NCI-H748 (cell line): ENCODE measurements around the gene BICC1.
A peak's percentile ranks its signal among the peaks of the same experiment; 100 is the strongest.

Experiments used
- DNase-seq: peaks from one replicate; lab custom pipeline; 2025; ENCODE audit not compliant: unreplicated experiment; lab: John Stamatoyannopoulos, UW

BICC1 gene

GRCh38 chr10:58514111-58514770, 1.6 kb downstream of the BICC1 start:
- no peak for DNase-seq

DNA sequence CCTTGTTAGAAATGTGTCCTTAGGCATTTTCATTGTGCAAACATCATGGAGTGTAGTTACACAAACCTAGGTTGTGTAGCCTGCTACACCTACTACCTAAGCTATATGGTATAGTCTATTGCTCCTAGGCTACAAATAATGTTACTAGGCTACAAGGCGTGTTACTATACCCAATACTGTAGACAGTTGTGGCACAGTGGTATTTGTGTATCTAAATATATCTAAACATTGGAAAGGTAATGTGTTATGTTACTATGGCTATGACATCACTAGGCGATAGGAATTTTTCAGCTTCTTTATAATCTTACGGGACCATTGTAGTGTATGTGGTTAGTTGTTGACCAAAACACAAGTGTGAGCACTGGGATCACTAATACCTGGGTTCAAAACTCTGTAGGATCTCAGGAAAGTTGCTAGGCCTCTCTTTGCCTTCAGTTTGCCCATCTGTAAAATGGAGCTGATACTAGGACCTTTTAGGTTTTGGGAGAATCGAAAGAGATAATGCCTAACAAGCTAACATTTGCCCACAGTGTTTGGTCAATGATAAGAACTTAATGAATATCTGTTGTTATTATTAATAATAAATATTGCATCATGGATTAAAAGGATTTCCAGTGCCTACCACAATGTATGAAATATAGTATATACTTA, 2.7 kb downstream of the BICC1 start:
- DNase-seq: no peak

GRCh38 chr10:58516119-58516518, 3.4 kb downstream of the BICC1 start:
- DNase-seq: no peak

GRCh38 chr10:58516671-58517070, 4.0 kb downstream of the BICC1 start:
- no peak for DNase-seq

- DNase-seq: no peak
Observed at GRCh38 chr10:58517081-58517480, 4.4 kb downstream of the BICC1 start.

DNA sequence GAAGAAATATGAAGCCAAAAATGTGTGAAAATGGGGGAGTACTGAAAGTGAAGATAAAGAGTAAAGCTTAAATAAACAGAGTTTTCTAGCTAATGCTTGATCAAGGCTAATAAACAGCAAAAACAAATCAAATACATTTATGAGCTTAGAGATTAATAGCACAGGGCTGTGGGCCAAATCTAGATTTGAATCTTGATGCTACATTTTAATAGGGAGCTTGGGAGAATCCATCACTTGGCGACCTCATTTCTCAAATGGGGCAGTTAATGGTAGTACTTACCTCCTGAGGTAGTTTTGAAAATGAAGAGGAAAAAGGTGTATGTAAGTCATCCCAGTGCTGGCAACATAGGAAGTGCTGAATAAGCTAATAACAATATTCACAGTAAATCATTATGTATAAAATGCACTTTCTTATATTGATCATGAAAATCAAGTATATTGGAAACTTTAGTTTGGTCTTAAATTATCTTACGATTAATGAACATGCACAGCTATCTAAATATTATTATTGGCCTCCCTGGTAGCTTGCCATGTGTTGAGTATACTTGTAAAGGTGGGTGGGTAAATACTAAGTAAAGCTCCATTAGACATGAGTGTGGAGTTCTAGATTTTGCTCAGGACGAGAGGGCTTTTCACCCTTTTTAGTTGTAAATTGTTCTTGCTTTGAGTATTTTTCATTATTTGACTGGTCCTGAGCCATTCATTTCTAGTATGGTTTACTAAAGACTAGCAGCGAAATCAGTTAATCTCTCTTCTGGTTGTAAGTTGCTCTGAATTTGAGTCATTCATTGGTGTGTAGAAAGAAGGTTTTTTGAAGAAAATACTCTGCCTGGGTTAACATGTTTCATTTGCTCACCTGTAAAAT, 5.1 kb downstream of the BICC1 start:
- no peak for DNase-seq

GRCh38 chr10:58518775-58519174, 6.1 kb downstream of the BICC1 start:
- DNase-seq: no peak

- DNase-seq: no peak
Observed at GRCh38 chr10:58529077-58529728, 16.5 kb downstream of the BICC1 start.

- peak; percentile 61 for DNase-seq
Observed at GRCh38 chr10:58531084-58531695, 18.5 kb downstream of the BICC1 start.

DNA sequence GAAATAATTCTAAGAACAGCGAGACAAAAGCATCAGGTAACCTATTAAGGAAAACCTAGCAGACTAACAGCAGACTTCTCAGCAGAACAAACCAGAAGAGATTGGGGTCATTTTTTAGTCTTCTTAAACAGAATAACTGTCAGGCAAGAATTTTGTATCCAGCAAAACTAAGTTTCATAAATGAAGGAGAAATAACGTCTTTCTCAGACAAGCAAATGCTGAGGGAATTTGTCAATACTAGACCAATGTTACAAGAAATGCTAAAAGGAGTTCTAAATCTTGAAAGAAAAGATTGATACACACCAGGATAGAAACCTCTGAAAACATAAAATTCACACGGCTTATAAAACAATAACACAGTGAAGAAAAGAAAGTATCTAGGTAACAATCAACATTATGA, 22.6 kb downstream of the BICC1 start:
- no peak for DNase-seq

GRCh38 chr10:58543141-58543540, 30.5 kb downstream of the BICC1 start:
- DNase-seq: no peak

- DNase-seq: no peak
Observed at GRCh38 chr10:58544135-58544534, 31.5 kb downstream of the BICC1 start.

- no peak for DNase-seq
Observed at GRCh38 chr10:58545427-58545826, 32.8 kb downstream of the BICC1 start.

- DNase-seq: no peak
Observed at GRCh38 chr10:58546137-58546536, 33.5 kb downstream of the BICC1 start.

DNA sequence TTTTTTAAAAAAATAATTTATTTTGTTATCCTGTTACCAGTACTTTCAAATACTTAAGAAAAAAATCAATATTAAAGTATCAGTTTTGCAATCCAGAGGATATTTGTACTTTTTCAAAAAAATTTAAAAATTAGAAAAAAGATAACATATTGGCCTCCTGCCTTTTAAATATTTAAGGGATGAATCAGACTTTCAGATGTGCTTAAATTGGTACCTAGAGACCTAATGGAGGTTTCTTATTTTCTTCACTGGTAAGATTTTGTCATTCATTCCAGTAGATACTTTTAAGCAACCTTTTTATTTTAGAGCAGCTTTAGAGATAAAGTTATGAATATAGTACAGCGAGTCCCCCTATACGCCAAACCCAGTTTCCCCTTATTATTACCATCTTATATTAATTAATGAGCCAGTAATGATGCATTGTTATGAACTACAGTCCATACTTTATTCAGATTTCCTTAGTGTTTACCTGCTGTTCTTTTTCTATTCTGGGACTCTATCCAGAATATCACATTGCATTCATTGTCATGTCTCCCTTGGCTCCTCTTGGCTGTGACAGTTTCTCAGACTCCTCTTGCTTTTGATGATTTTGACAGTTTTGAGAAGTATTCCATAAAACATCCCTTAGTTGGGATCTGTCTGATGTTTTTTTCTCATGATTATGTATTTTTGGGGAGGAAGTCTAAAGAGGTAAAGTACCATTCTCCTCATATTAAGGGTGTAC, 34.2 kb downstream of the BICC1 start:
- DNase-seq: no peak

DNA sequence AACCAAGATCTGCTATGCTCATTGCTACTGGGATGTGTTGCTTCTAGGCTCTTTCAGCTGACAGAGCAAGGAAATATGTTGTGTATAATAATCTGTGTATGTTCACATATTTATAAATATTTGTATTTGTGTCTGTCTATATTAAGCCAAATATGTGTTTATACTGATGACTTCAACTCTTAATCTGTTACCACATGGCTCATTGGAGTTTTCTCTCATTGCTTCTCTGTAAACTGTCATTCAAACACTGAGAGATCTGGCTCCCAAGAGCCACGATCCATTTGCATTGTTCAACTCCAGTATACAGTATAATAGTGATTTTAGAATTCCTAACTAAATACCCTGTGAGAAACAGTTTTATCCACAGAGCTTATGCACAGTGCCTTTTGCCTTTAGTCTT, 35.3 kb downstream of the BICC1 start:
- DNase-seq: no peak

GRCh38 chr10:58554316-58554715, 41.6 kb downstream of the BICC1 start:
- no peak for DNase-seq

DNA sequence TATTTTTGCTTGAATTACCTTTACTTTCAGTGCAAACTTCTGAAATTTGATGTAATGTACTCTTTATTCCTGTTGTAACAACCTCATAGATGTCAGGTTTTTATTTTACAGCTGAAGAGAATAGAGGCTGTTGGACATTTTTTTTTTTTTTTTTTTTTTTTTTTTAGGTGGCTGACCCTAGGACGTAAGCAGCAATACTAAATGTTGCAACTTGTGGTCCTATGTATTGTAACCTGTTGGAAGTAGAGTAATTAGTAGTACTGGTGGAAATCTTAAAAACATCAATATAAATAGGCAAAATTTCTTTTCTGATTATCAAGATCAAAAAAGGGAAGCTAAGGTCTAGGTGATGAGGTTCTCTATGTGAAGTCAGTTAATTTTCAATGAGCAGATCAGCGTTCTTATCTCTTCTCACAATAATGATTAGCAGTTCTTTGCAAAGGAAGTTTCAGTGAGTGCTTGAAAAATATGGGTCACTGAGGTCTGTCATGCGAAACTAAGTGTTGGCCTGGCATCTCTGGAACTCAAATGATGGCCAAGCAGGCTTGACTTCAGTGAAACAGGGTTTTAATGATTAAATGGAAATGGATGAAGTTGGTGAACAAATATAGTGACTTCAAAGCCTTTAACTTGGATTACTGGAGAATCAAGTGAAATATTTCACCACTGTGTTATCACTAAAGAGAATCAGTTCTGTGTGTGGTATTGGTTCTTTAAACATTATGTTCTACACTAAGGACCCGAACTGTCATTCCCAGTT, 42.7 kb downstream of the BICC1 start:
- DNase-seq: no peak

GRCh38 chr10:58555930-58556311, 43.2 kb downstream of the BICC1 start:
- DNase-seq: no peak
